Measurements from ENCODE around the gene KCNK3.
A peak's percentile ranks its signal among the peaks of the same experiment; 100 is the strongest.

KCNK3 gene

GRCh38 chr2:26715528-26716270 is 23.2 kb downstream of the KCNK3 start:
- no peak for DNase-seq

- DNase-seq: no peak
Observed at GRCh38 chr2:26716340-26716739, 23.8 kb downstream of the KCNK3 start.

GRCh38 chr2:26716769-26717168 is 24.2 kb downstream of the KCNK3 start:
- no peak for DNase-seq

GRCh38 chr2:26717362-26717761 is 24.8 kb downstream of the KCNK3 start:
- DNase-seq: no peak

- no peak for DNase-seq
Observed at GRCh38 chr2:26718949-26719686, 26.6 kb downstream of the KCNK3 start.

- DNase-seq: no peak
Observed at GRCh38 chr2:26720322-26721114, 28.0 kb downstream of the KCNK3 start.

GRCh38 chr2:26721115-26722032 is 28.9 kb downstream of the KCNK3 start:
- DNase-seq: no peak

- no peak for DNase-seq
Observed at GRCh38 chr2:26722328-26722727, 29.8 kb downstream of the KCNK3 start.

GRCh38 chr2:26722911-26723310 is 30.4 kb downstream of the KCNK3 start:
- DNase-seq: no peak

GRCh38 chr2:26723475-26723874 is 31.0 kb downstream of the KCNK3 start:
- DNase-seq: no peak

GRCh38 chr2:26723991-26724750 is 31.6 kb downstream of the KCNK3 start:
- DNase-seq: peak; percentile 23

- no peak for DNase-seq
Observed at GRCh38 chr2:26724784-26725520, 32.4 kb downstream of the KCNK3 start.

GRCh38 chr2:26725521-26725820 is 32.9 kb downstream of the KCNK3 start:
- no peak for DNase-seq

- no peak for DNase-seq
Observed at GRCh38 chr2:26726228-26726627, 33.7 kb downstream of the KCNK3 start.

- peak; percentile 14 for DNase-seq
Observed at GRCh38 chr2:26727641-26728561, 35.4 kb downstream of the KCNK3 start.

GRCh38 chr2:26729311-26729710 is 36.8 kb downstream of the KCNK3 start:
- DNase-seq: no peak

GRCh38 chr2:26730549-26731344 is 38.2 kb downstream of the KCNK3 start:
- DNase-seq: no peak

GRCh38 chr2:26731714-26732113 is 39.2 kb downstream of the KCNK3 start:
- DNase-seq: no peak

- no peak for DNase-seq
Observed at GRCh38 chr2:26732446-26732845, 39.9 kb downstream of the KCNK3 start.

All from suppressor macrophage treated with lipopolysaccharide for 4 hours (primary cell).